ENCODE results near the gene ARHGEF3.

Gene ARHGEF3

DNA sequence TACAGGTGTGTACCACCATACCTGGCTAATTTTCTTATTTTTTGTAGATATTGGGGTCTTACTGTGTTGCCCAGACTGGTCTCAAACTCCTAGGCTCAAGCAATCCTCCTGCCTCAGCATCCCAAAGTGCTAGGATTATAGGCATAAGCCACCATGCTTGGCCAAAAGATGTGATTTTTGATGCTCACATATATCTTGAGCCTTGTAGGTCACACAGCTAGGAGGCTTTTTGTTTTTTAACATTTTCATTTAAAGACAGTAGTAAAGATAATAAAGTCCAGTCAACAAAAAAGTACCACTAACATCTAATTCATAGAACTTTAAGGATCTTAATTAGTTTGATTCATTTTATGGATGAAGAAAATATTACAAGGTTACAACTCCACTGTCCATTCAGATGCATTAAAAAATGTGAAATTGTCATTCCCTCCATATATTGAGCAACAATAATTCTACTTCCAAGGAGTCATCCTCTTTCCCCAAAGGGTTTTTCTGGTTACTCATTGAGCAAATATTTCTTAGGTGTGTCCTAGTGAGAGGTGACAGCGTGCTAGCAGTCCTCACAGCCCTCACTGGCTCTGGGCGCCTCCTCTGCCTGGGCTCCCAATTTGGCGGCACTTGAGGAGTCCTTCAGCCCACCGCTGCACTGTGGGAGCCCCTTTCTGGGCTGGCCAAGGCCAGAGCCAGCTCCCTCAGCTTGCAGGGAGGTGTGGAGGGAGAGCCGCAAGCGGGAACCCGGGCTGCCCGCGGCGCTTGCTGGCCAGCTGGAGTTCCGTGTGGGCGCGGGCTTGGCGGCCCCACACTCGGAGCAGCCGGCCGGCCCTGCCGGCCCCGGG is 110.4 kb downstream of the ARHGEF3 start:
- Histone ChIP-seq H3K9me2 (replicated peaks; ENCODE audit: insufficient read depth, low read length) (no peaks in the 10 kb centered on the region), H3K4me3 (ENCODE audit: low read length) (no peak overlapping the region), H3K9ac (ENCODE audit: low read length) (no peak overlapping the region), H3K4me1 (ENCODE audit: low read length) (peaks cover 12% of the 10 kb centered on the region; the same call in 1 of the 2 replicates), H4K20me1 (ENCODE audit: insufficient read depth, low read length) (no peaks in the 10 kb centered on the region), H3K79me2 (ENCODE audit: low read length) (no peaks in the 10 kb centered on the region), H3K4me2 (ENCODE audit: low read depth, low read length) (no peak overlapping the region), H3F3A (ENCODE audit: insufficient read depth, low read length) (no peaks in the 10 kb centered on the region), H3K36me3 (replicated peaks; ENCODE audit: insufficient read depth, low read length) (no peaks in the 10 kb centered on the region), H3K27ac (ENCODE audit: low read length) (no peak overlapping the region), H3K9me3 (replicated peaks; ENCODE audit: insufficient read depth, low read length) (no peaks in the 10 kb centered on the region), H3K27me3 (replicated peaks; ENCODE audit: insufficient read depth, low read length) (no peaks in the 10 kb centered on the region), H2AFZ (ENCODE audit: low read length) (no peak overlapping the region)
- no peak for TF ChIP-seq EZH2phosphoT487 (IDR thresholded peaks at IDR 0.05; ENCODE audit: low read length)
- TF ChIP-seq EZH2 (optimal IDR thresholded peaks at IDR 0.05; ENCODE audit: low read depth, low read length), result no peak
- TF ChIP-seq, protein P1, sequence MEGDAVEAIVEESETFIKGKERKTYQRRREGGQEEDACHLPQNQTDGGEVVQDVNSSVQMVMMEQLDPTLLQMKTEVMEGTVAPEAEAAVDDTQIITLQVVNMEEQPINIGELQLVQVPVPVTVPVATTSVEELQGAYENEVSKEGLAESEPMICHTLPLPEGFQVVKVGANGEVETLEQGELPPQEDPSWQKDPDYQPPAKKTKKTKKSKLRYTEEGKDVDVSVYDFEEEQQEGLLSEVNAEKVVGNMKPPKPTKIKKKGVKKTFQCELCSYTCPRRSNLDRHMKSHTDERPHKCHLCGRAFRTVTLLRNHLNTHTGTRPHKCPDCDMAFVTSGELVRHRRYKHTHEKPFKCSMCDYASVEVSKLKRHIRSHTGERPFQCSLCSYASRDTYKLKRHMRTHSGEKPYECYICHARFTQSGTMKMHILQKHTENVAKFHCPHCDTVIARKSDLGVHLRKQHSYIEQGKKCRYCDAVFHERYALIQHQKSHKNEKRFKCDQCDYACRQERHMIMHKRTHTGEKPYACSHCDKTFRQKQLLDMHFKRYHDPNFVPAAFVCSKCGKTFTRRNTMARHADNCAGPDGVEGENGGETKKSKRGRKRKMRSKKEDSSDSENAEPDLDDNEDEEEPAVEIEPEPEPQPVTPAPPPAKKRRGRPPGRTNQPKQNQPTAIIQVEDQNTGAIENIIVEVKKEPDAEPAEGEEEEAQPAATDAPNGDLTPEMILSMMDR (IDR thresholded peaks at IDR 0.05; ENCODE audit: low read length), result no peak
- DNase-seq, result no peak

DNA sequence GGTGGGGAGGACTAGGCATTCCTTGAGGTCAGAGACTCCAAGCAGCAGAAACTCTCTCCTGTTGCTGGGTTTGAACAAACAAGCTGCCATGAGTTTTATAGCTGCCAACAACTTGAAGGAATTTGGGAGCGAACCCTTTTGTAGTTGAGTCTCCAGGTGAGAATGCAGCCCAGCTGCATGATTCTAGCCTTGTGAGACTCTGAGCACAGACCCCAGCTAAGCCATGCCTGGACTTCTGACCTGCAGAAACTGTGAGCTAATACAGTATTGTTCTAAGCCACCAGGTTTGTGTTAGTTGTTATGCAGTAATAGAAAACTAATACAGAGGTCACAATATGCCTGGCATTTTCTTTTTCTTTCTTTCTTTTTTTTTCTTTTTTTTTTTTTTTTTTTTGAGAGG is 112.4 kb downstream of the ARHGEF3 start:
- H3K4me3 ChIP-seq (ENCODE audit: low read length), result no peak overlapping the region
- no peaks in the 10 kb centered on the region for H3K79me2 ChIP-seq (ENCODE audit: low read length)
- DNase-seq, result no peak
- no peaks in the 10 kb centered on the region for H3K9me2 ChIP-seq (replicated peaks; ENCODE audit: insufficient read depth, low read length)
- no peak overlapping the region for H3K4me2 ChIP-seq (ENCODE audit: low read depth, low read length)
- H3K36me3 ChIP-seq (replicated peaks; ENCODE audit: insufficient read depth, low read length), result no peaks in the 10 kb centered on the region
- H3K9ac ChIP-seq (ENCODE audit: low read length), result no peak overlapping the region
- H3K27me3 ChIP-seq (replicated peaks; ENCODE audit: insufficient read depth, low read length), result no peaks in the 10 kb centered on the region
- no peak overlapping the region for H2AFZ ChIP-seq (ENCODE audit: low read length)
- TF ChIP-seq EZH2 (optimal IDR thresholded peaks at IDR 0.05; ENCODE audit: low read depth, low read length) (no peak), EZH2phosphoT487 (IDR thresholded peaks at IDR 0.05; ENCODE audit: low read length) (no peak)
- TF ChIP-seq, protein P1 (IDR thresholded peaks at IDR 0.05; ENCODE audit: low read length), result no peak
- H3K27ac ChIP-seq (ENCODE audit: low read length), result no peak overlapping the region
- no peaks in the 10 kb centered on the region for H4K20me1 ChIP-seq (ENCODE audit: insufficient read depth, low read length)
- H3K4me1 ChIP-seq (ENCODE audit: low read length), result peaks cover 12% of the 10 kb centered on the region; the same call in 1 of the 2 replicates
- no peaks in the 10 kb centered on the region for H3K9me3 ChIP-seq (replicated peaks; ENCODE audit: insufficient read depth, low read length)
- H3F3A ChIP-seq (ENCODE audit: insufficient read depth, low read length), result no peaks in the 10 kb centered on the region

DNA sequence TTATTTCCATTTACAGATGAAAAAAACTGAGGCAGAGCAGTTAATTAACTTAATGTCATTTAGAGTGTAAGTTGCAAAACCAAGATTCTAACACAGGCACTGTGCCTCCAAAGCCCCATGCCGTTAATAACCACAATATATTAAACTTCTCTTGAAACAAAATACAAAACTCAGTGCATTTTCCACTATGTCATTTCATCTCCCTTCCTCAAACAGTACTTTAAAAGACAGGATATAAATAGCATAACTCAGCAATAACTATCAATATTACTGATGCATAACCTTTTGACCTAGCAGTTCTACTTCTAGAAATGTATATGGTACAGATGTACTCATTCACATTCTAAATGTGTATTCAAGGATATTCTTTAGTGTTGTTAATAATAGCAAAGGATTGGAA is 113.6 kb downstream of the ARHGEF3 start:
- H3K9me3 ChIP-seq (replicated peaks; ENCODE audit: insufficient read depth, low read length), result no peaks in the 10 kb centered on the region

More for the DNA sequence above, 113.6 kb downstream of the ARHGEF3 start:
- Histone ChIP-seq H3K27ac (ENCODE audit: low read length) (no peak overlapping the region), H2AFZ (ENCODE audit: low read length) (no peak overlapping the region), H3K79me2 (ENCODE audit: low read length) (no peaks in the 10 kb centered on the region), H3K9ac (ENCODE audit: low read length) (no peak overlapping the region), H3K27me3 (replicated peaks; ENCODE audit: insufficient read depth, low read length) (no peaks in the 10 kb centered on the region), H3K9me2 (replicated peaks; ENCODE audit: insufficient read depth, low read length) (no peaks in the 10 kb centered on the region), H3K4me1 (ENCODE audit: low read length) (peaks cover 7% of the 10 kb centered on the region), H3K36me3 (replicated peaks; ENCODE audit: insufficient read depth, low read length) (no peaks in the 10 kb centered on the region), H4K20me1 (ENCODE audit: insufficient read depth, low read length) (no peaks in the 10 kb centered on the region), H3K4me2 (ENCODE audit: low read depth, low read length) (no peak overlapping the region), H3K4me3 (ENCODE audit: low read length) (no peak overlapping the region), H3F3A (ENCODE audit: insufficient read depth, low read length) (no peaks in the 10 kb centered on the region)
- TF ChIP-seq, protein P1 (IDR thresholded peaks at IDR 0.05; ENCODE audit: low read length), result no peak
- no peak for DNase-seq

All from MM.1S (cell line).